ENCODE results near the gene LAMA5. TPM values are rescaled to one million over a fixed set of nuclear protein-coding genes. Genes with fewer than 3 reads are reported as not detected.

Gene LAMA5
- total and polyA plus RNA-seq, 2 of the 8 experiments (the other 6 are each of a cell fraction or from before 2014, with no cell fraction given), result 34.4 to 225 TPM

GRCh38 chr20:62351469-62352401 lies 15.4 kb downstream of the LAMA5 start (continued):
- TF ChIP-seq CTBP2 (IDR thresholded peaks at IDR 0.05; ENCODE audit: borderline replicate concordance, insufficient read depth, insufficient read length, low read length) (no peak), SP1 (IDR thresholded peaks at IDR 0.05; ENCODE audit: low read depth, low read length) (no peak), HDAC2 (IDR thresholded peaks at IDR 0.05; ENCODE audit: borderline replicate concordance in 1 of 2, low read depth in 2 of 2, low read length in 2 of 2) (no peak), CBX5 (IDR thresholded peaks at IDR 0.05; ENCODE audit: low read depth, low read length) (no peak), EZH2 (IDR thresholded peaks at IDR 0.05; ENCODE audit: low read depth, low read length, severe bottlenecking) (no peak), JUN (IDR thresholded peaks at IDR 0.05; ENCODE audit: low read depth, low read length) (no peak), KDM1A (IDR thresholded peaks at IDR 0.05; ENCODE audit: borderline replicate concordance, low read length) (no peak)

Measured in H1 (cell line).